ENCODE data around the gene SYNM.

GRCh38 chr15:99101501-99101900, 3.4 kb upstream of the SYNM start:
- TF ChIP-seq CTCF (IDR thresholded peaks at IDR 0.05; ENCODE audit: low read depth, low read length) (no peak), EZH2phosphoT487 (IDR thresholded peaks at IDR 0.05; ENCODE audit: low read depth) (no peak)
